ENCODE results near the gene HINT2.

- TF ChIP-seq CTCF (conservative IDR thresholded peaks at IDR 0.05; ENCODE audit: low read length) (no peak), EZH2phosphoT487 (IDR thresholded peaks at IDR 0.05; ENCODE audit: borderline replicate concordance) (no peak)
These were observed 16.0 kb downstream of the HINT2 start for GRCh38 chr9:35798658-35799374.

Data from Loucy (cell line).